GM18507 (cell line): Measurements from ENCODE around the gene EMC9.

ENCODE experiments used
- DNase-seq: peaks from one replicate; pipeline ENCODE4 v3.0.0; 2011; ENCODE audit warnings: low read depth; ENCODE audit not compliant: insufficient read length; ENCODE audit errors: extremely low spot score
- FAIRE-seq: peaks from 2 replicates; lab custom pipeline; 2011; peaks lifted over from hg19 to GRCh38; lab: Jason Lieb, UNC

EMC9 gene

DNA sequence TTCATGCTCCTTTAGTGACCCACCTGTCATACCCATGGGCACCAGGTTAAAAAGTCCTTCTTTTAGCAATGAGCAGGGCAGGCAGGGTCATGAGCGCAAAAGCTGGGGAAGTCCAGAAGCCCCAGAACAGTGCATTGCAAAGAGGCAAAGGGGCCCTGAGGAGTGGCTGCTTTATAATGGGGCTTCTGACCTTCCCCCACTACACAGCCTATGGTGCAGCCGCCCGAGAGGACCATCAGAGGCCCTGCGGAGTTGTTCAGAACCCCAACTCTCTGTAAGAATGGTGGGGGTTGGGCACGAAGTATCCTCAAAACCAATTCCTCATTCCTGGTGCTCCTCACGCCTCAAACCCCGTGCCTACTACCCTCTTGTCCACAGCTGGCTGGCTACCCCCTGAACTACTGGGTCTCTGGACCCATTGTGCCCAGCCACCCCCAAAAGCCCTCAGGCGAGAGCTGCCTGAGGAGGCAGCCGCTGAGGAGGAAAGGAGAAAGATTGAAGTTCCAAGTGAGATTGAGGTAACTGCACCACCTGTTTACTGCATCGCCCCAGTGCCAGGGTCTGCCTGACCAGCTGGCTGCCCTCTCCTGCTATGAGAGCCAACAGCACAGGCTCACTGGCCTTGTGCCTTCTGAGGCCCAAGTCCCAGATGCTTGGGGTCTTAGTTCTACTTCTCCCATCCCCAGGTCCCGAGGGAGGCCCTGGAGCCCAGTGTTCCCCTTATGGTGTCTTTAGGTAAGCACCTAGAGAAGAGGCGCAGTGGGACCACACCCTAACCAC, 37.2 kb upstream of the EMC9 start:
- FAIRE-seq (no peak), DNase-seq (no peak)

- DNase-seq, result no peak
- no peak for FAIRE-seq
Measured at GRCh38 chr14:24177891-24178290, 36.5 kb upstream of the EMC9 start.

DNA sequence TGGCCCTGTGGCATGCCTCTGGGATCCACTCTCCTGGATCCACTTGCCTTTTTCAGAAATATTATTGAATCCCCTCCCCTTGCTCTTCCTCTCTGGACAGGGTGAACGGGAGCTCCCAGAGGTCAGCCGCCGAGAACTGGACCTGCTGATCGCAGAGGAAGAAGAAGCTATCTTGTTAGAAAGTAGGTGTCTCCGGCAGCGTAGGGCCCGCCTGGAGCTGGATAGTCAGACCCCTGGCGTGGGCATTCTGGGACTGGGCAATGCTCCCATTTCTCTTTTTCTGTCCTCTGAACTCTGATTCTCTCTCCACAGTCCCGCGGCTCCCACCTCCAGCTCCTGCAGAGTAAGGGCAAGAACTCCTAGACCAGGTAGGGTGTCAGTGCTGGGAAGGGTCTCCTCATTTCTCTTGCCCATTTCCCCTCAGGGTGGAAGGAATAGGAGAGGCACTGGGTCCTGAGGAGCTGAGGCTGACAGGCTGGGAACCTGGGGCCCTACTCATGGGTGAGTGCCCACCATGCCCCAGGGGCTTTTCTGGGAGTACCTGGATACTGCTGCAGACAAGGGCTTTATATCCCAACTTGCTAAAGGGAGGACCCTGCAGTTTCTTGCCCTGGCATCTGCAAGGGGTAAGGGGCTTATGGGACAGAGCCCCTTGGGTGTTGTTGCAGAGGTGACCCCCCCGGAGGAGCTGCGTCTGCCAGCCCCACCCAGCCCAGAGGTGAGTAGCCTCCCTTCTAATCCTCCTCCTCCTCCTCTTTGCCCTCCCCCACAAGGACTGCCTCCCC, 35.8 kb upstream of the EMC9 start:
- FAIRE-seq (no peak), DNase-seq (no peak)

DNA sequence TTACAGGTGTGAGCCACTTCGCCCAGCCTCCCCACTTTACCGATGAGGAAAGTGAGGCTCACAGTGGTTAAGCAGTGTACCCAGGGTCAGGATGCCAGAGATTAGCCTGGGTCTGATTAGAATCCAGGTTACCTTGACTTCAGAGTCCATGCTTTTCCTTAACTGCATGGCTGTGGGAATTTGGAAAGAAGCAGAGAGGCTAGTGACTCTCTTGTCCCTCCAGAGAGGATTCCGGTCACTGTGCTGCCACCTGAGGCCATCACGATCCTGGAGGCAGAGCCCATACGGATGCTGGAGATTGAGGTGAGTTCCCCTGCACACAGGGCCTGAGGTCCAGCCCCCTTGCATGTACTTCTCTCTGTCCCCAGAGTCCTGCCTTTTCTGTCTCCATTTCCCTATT, 35.2 kb upstream of the EMC9 start:
- no peak for FAIRE-seq
- DNase-seq, result no peak

DNA sequence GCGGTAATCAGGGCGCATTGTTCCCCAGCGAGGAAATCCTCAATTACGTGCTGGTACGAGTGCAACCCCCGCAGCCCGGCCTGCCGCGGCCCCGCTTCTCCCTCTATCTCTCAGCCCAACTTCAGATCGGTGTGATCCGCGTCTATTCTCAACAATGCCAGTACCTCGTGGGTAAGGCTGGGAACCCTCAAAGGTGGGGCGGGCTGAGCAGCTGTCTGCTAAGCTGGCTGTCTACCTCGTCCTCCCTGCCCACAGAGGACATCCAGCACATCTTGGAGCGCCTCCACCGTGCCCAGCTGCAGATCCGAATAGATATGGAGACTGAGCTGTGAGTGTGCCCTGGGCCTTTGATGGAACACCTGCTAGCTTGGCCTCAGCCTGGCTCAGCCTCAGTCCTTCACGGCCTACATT, 31.5 kb upstream of the EMC9 start:
- DNase-seq, result no peak
- no peak for FAIRE-seq

- DNase-seq (no peak), FAIRE-seq (no peak)
Measured at GRCh38 chr14:24172261-24172860, 31.0 kb upstream of the EMC9 start.

- DNase-seq, result peak; percentile 91
- peak; percentile 94 for FAIRE-seq
Measured at GRCh38 chr14:24171422-24172260, 30.2 kb upstream of the EMC9 start, which contains the start of gene REC8. Gene REC8 (plus strand): TSS chr14:24172080. CDS start chr14:24172553, 473 bp downstream.

DNA sequence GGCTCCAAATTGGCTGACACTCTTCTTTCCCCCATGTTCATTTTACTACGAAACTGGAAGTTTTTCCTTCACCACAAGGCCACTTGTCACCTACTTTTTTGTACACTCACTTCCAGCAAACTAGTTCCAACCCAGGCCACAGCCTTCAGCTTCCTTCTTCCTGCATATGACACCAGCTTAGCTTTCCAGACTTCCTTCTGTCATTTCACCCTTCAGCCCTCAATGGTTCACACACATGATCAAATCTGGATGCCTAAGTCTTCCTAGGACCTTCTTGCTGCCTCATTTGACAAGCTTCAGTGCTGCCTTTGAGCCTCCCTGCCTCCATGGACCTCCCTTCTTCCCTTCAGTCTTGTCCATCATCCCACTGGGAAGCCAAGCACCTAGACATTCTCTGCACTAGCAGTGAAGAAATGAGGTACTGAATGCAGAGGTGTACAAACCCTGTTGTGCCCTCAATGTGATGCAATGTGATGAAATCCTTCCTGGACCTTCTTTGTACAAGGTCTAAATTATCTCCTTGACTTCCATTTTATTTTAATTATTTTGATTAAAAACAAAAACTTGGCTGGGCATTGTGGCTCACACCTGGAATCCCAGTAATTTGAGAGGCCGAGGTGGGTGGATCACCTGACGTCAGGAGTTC, 26.2 kb upstream of the EMC9 start:
- no peak for DNase-seq
- FAIRE-seq, result no peak

GRCh38 chr14:24165785-24166184, 24.4 kb upstream of the EMC9 start:
- FAIRE-seq, result no peak
- no peak for DNase-seq

DNA sequence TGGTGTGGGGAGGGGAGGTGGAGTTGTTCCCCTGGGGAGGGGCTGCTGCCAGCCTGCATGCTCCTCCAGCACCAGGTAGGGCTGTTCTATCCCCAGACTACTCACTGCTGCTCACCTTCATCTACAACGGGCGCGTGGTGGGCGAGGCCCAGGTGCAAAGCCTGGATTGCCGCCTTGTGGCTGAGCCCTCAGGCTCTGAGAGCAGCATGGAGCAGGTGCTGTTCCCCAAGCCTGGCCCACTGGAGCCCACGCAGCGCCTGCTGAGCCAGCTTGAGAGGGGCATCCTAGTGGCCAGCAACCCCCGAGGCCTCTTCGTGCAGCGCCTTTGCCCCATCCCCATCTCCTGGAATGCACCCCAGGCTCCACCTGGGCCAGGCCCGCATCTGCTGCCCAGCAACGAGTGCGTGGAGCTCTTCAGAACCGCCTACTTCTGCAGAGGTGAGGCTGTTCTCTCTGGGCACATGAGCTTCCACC, 23.2 kb upstream of the EMC9 start:
- FAIRE-seq, result no peak
- no peak for DNase-seq

DNA sequence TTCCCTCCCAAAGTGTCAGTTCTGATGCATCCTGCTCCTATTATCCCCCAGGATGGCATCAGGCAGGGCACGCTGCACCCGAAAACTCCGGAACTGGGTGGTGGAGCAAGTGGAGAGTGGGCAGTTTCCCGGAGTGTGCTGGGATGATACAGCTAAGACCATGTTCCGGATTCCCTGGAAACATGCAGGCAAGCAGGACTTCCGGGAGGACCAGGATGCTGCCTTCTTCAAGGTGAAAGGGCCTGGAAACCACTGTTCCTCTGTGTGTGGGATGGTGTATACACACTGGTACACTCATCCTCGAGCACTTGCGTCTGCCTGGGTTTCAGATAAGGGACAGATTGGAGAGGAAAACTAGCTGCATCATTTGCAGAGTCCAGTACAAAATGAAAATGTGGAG, 20.7 kb upstream of the EMC9 start:
- no peak for FAIRE-seq
- DNase-seq, result no peak

DNA sequence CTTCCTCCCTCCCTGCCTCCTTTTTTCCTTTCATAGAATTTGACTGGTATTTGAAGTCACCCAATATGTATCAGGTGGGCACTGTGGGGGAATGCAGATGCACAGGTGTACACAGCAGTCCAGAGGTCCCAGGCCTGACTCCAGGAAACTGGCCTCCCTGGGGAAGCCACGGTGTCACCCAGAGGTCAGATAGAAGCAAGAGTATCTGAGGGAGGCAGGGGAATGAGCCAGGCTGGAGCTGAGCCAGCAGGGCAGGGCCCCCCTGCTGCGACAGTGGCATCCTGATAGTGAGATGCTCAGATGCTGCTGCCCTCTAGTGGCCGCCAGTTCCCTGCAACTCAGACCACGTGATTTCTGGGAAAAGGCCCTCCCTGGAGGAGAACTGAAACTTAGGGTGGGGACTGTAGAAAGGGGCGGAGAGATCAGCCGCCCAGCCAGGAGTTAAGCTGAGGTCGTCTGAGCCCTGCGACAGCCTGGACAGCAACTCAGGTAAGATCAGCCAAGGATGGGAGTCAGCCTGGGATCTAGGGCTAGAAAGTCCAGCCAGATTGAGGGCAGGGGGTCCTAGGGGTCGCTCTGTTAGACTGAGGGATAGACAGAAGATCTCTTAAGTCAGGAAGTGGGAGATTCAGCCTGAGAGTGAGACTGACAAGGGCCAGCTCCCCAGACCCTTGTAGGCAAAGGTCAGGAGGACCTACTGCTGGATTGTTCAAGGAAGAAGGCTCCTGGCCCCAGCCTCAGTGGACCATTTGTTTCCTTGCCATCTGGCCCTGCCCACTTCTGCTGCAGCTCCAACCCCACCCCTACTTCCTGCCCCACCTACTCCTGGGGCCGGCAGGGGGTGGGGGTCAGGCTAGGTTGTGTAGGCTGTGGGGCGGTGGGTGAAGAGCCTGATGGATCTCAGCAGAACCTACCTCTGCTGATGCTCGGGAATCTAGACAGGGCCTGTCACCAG, 19.7 kb upstream of the EMC9 start, which contains the start of gene IRF9:
Gene IRF9 (plus strand): TSS at position 416 of the 955 bp plus-strand sequence. CDS start 880 bp downstream, outside the sequence.
- peak; percentile 97 for FAIRE-seq
- DNase-seq, result peak; percentile 88

DNA sequence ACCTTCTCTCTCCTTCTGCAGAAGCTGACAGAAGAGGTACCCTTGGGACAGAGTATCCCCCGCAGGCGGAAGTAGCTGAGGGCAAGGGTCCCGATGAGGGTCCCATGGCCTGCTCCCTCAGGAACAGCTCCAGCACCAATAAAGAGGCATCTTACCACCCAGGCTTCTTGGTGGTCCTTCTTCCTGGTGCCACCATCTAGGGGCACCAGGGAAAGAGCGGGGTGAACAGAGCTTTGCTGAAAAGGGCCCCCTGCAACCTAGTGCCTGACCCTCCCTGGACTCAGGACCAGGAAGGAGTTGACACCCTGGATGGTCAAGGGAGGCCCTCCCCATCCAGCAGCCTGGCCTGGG, 19.1 kb upstream of the EMC9 start:
- no peak for DNase-seq
- FAIRE-seq, result no peak

DNA sequence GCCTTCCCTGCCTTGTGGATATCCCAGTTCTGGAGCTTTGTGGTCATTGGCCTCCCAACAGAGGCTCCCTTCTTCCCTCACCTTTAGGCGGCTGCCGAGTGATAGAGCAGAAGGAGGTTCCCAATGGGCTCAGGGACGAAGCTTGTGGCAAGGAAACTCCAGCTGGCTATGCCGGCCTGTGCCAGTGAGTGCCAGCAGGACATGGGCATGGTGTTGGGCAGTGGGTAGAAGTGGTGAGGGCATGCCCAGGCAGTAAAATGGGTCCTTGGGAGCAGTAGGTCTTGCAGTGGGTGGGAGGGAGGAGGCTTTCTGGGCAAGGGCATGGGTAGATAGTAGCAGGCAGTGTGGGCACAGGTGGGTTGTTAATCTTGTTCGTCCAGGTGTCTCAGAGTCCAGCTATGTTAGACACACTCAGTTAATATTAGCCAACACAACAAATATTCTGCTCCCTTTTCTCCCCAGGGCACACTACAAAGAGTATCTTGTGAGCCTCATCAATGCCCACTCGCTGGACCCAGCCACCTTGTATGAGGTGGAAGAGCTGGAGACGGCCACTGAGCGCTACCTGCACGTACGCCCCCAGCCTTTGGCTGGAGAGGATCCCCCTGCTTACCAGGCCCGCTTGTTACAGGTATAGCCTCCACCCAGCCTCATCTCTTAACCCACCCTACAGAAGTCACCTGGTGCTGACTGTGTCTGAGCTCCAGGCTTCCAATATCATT, 18.5 kb upstream of the EMC9 start:
- no peak for DNase-seq

DNA sequence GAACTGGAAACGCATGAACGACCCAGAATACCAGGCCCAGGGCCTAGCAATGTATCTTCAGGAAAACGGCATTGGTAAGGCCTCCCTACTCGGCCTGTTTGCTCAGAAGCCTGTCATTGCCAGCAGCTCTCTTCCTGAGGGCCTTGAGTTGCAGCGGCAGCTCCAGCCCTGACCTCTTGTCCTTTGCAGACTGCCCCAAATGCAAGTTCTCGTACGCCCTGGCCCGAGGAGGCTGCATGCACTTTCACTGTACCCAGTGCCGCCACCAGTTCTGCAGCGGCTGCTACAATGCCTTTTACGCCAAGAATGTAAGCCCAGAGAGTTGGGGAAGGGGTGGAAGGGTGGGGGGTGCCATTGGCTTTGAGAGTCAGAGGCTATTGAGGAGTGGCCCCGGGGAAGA, 15.9 kb upstream of the EMC9 start:
- DNase-seq (no peak), FAIRE-seq (no peak)

More for the DNA sequence above, 18.5 kb upstream of the EMC9 start:
- no peak for FAIRE-seq

- FAIRE-seq, result no peak
- no peak for DNase-seq
Measured at GRCh38 chr14:24156840-24157239, 15.4 kb upstream of the EMC9 start.

DNA sequence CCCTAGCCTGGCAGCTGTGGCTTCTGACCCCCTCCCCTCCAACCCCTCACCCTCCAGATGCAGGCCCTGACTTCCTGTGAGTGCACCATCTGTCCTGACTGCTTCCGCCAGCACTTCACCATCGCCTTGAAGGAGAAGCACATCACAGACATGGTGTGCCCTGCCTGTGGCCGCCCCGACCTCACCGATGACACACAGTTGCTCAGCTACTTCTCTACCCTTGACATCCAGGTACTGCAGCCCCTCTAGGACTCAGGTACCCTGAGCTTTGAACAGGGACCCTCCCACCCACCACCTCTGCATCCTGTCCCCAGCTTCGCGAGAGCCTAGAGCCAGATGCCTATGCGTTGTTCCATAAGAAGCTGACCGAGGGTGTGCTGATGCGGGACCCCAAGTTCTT, 13.7 kb upstream of the EMC9 start:
- no peak for FAIRE-seq

More for the DNA sequence above, 13.7 kb upstream of the EMC9 start:
- no peak for DNase-seq
